Activated CD8-positive, alpha-beta memory T cell treated with anti-CD3 and anti-CD28 coated beads, Interleukin-2, amount 50 U/mL, for 48 hours (primary cell): ENCODE measurements around the gene LIPM.
"Not testable (repeated sequence)": the region's sequence is repeated elsewhere in the genome, so short reads cannot be mapped to it uniquely, and the experiment has no call there.

Source experiments
- DNase-seq: peaks from one replicate; pipeline ENCODE4 v3.0.0-alpha.2; 2020

The LIPM gene

GRCh38 chr10:88803641-88804040 is 1.1 kb downstream of the LIPM start:
- no peak for DNase-seq

- DNase-seq: no peak
Measured at GRCh38 chr10:88804083-88804812, 1.7 kb downstream of the LIPM start.

GRCh38 chr10:88805361-88805760 is 2.8 kb downstream of the LIPM start:
- DNase-seq: no peak

GRCh38 chr10:88805924-88806323 is 3.4 kb downstream of the LIPM start:
- no peak for DNase-seq

- no peak for DNase-seq
Measured at GRCh38 chr10:88809621-88810020, 7.1 kb downstream of the LIPM start.

GRCh38 chr10:88810196-88810961 is 7.8 kb downstream of the LIPM start:
- DNase-seq: no peak

- no peak for DNase-seq
Measured at GRCh38 chr10:88813200-88813599, 10.7 kb downstream of the LIPM start.

- no peak for DNase-seq
Measured at GRCh38 chr10:88819290-88819689, 16.8 kb downstream of the LIPM start.

- DNase-seq: no peak
Measured at GRCh38 chr10:88820748-88821401, 18.3 kb downstream of the LIPM start.

- no peak for DNase-seq
Measured at GRCh38 chr10:88826388-88826787, 23.9 kb downstream of the LIPM start.

- no peak for DNase-seq
Measured at GRCh38 chr10:88827671-88828070, 25.1 kb downstream of the LIPM start.

- DNase-seq: no peak
Measured at GRCh38 chr10:88828310-88828709, 25.8 kb downstream of the LIPM start.

GRCh38 chr10:88830643-88831268 is 28.2 kb downstream of the LIPM start:
- no peak for DNase-seq

GRCh38 chr10:88831709-88832108 is 29.2 kb downstream of the LIPM start:
- DNase-seq: peak; percentile 57

GRCh38 chr10:88832376-88832775 is 29.8 kb downstream of the LIPM start:
- DNase-seq: no peak

GRCh38 chr10:88833156-88833555 is 30.6 kb downstream of the LIPM start:
- no peak for DNase-seq

GRCh38 chr10:88833723-88834122 is 31.2 kb downstream of the LIPM start:
- no peak for DNase-seq

GRCh38 chr10:88835096-88835909 is 32.8 kb downstream of the LIPM start:
- peak; percentile 88 for DNase-seq

GRCh38 chr10:88835910-88836221 is 33.3 kb downstream of the LIPM start:
- DNase-seq: no peak

GRCh38 chr10:88837632-88838031 is 35.1 kb downstream of the LIPM start:
- not testable (repeated sequence) for DNase-seq

GRCh38 chr10:88838766-88839350 is 36.3 kb downstream of the LIPM start:
- no peak for DNase-seq

GRCh38 chr10:88840104-88840503 is 37.6 kb downstream of the LIPM start:
- no peak for DNase-seq
